ENCODE measurements around the gene THSD7A.

GRCh38 chr7:11742496-11742895, 89.5 kb downstream of the THSD7A start:
- TF ChIP-seq MAFK (IDR thresholded peaks at IDR 0.05; ENCODE audit: low read depth, low read length) (no peak), TEAD4 (IDR thresholded peaks at IDR 0.05; ENCODE audit: low read depth, low read length) (no peak), POLR2A (IDR thresholded peaks at IDR 0.05; ENCODE audit: control extremely low read depth in 1 of 2, low read depth in 2 of 2, low read length in 2 of 2) (no peak), CREB1 (IDR thresholded peaks at IDR 0.05) (no peak), CBX5 (IDR thresholded peaks at IDR 0.05; ENCODE audit: low read depth, low read length) (no peak), SIRT6 (IDR thresholded peaks at IDR 0.05; ENCODE audit: low read length) (no peak), ZNF274 (IDR thresholded peaks at IDR 0.05; ENCODE audit: borderline replicate concordance, extremely low read depth, low read length) (no peak)
- TF ChIP-seq, protein P1, sequence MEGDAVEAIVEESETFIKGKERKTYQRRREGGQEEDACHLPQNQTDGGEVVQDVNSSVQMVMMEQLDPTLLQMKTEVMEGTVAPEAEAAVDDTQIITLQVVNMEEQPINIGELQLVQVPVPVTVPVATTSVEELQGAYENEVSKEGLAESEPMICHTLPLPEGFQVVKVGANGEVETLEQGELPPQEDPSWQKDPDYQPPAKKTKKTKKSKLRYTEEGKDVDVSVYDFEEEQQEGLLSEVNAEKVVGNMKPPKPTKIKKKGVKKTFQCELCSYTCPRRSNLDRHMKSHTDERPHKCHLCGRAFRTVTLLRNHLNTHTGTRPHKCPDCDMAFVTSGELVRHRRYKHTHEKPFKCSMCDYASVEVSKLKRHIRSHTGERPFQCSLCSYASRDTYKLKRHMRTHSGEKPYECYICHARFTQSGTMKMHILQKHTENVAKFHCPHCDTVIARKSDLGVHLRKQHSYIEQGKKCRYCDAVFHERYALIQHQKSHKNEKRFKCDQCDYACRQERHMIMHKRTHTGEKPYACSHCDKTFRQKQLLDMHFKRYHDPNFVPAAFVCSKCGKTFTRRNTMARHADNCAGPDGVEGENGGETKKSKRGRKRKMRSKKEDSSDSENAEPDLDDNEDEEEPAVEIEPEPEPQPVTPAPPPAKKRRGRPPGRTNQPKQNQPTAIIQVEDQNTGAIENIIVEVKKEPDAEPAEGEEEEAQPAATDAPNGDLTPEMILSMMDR (IDR thresholded peaks at IDR 0.05; ENCODE audit: control extremely low read depth in 1 of 3, insufficient read depth in 1 of 3, low read depth in 1 of 3, low read length in 3 of 3), result no peak

Measured in H1 (cell line).